ENCODE measurements around the gene OR2F2.

- TF ChIP-seq GATA2 (IDR thresholded peaks at IDR 0.05; ENCODE audit: low read depth, low read length) (no peak), GATA3 (IDR thresholded peaks at IDR 0.05; ENCODE audit: low read depth, low read length) (no peak)
Measured at GRCh38 chr7:143983960-143984359, 48.9 kb downstream of the OR2F2 start.
